HG02798 (cell line): Measurements from ENCODE around the gene AFG1L.
A peak's percentile ranks its signal among the peaks of the same experiment; 100 is the strongest.

Source experiments
- ATAC-seq: cut with Tn5 transposase; IDR thresholded peaks from one replicate; pipeline ENCODE4 v1.9.1; 2021; ENCODE audit warnings: mild to moderate bottlenecking; ENCODE audit not compliant: unreplicated experiment, poor library complexity

Gene AFG1L

GRCh38 chr6:108565091-108565766 is 270.4 kb downstream of the AFG1L start:
- peak; percentile 61 for ATAC-seq

GRCh38 chr6:108565893-108566292 is 271.0 kb downstream of the AFG1L start:
- ATAC-seq, result peak; percentile 51

DNA sequence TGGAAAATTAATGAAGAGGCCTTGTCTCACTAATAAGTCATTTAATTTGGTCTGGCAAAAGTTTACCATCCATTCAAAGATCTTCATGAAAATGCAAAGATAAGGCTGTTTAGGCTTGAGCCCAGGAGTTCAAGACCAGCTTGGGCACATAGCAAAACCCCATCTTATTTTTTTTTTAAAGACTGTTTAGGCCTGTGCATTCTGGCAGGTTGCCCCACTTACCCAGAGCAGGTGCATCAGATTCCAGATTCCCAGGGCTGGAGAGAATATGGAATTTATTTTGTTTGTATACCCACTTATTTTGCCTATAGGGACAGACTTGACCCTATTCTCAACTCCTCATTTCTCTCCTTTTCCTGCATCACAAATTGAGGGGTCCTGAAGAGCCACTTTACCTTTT is 271.6 kb downstream of the AFG1L start:
- ATAC-seq, result no peak

GRCh38 chr6:108568101-108568500 is 273.2 kb downstream of the AFG1L start:
- ATAC-seq, result no peak

DNA sequence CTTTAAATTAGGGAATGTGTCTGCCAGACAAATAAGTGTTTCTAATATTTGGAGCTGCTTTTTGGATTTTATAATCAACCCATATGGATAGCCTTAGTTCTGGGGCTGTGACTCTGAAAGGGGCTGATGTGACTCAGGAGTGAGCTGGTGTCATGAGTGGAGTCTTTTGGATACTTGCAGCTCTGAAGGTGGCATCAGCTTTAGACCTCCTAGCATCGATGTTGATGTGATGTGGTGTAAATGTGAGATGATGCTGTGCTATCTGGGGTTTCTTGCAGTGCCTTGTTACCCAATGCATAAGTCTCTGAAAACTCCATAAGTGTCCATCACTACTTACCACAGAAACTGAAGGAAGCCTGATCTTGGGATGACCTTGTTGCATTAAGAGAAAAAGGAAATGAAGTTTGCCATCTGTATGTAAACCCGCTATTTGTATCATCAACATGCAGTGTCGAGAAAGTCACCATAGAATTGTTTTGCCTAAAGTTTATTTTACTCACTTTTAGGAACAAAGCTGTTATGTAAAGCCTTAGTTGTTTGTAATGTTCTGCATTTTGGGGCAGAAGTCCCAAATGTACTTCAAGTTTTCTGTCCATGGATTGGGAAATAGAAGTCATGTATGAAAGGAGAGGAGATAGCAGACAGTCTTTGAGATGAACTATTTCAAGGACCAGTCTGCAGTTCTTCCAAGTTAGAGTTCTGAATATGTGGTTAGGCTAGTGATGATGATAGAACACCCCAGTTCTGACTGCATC is 273.9 kb downstream of the AFG1L start:
- ATAC-seq, result no peak

GRCh38 chr6:108570517-108570916 is 275.7 kb downstream of the AFG1L start:
- no peak for ATAC-seq

DNA sequence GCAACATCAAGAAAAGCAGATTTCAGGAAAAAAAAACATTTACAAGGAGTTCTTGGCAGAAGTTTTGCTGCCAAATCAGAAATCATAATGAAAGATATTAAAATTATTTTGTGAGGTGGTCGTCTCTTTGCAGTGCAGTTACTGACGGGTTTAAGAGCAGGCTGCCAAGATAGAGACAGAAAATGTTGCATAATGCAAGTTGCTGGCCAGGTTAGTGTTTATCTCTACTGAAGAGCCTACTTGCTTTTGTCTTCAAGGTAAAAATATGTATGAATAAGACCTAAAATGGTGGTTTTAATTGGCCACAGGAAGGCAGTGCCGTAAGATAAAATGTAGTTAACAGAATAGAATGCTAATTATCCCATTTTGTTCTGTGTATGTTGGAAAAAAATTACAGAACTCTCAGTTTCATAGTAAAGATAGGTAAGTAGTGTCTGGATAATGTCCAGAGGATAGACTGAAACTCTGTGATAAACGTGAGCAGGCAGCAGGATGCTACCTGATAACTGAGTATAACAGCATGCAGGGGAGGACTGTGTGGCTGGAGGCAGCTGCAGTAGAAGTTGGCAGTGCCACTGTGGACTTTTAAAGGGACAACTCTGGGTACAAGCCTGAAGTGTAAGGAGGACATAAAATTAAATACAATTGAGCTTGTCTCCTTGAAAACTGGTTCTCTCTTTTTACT is 279.7 kb downstream of the AFG1L start:
- ATAC-seq, result no peak
